ENCODE data around the gene IQSEC1.

Gene IQSEC1

DNA sequence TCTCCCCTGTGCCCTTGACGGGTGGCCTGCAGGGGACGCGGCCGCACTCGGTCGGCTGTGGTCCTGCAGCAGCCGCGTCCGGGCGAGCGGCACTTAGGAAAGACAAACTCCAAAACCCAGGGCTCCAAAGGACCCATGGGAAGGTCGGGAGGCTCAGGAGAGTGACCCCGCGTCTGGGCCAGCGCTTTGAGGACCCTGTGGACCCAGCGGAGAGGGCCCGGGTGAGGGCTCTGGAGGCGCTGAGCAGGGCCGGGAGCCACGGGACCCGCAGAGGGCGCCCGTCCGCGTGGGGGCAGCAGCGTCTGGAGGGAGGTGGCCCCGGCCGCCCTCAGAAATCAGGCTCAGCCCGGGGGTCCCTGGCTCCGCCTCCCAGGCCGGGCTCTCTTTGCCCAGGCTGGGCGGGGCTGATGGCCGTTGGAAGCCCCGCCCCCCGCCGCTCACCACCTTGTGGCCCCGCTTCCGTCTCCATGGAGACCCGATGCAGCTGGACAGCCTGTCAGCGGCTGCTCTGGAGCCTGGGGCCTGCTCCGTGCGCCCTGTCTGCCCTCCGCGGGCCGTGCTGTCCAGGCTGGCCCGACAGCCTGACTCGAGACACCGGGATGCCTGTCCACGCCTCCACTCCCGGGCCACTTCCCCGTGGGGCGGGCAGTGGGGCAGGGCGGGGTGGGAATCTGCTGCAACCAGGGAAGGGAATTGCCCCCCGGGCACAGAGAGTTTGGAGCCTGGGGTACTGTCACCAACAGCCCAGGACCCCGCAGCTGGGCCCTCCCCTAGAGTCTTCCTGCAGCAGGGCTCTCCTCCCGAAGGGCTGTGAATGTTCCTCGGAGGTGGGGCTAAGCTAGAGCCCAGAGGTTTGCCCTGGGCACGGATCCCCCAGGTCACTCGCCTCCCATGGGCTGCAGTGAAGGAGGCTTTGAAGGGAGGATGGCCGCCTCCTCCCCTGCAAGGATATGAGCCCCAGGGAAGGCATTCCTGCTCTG, 197.1 kb downstream of the IQSEC1 start:
- peak; percentile 11 for TF ChIP-seq CTCF (IDR thresholded peaks at IDR 0.05; ENCODE audit: insufficient read depth, low read depth, low read length, missing control alignments)
- peak; percentile 24 for DNase-seq (ENCODE audit: low read depth)
- H3K4me3 ChIP-seq (ENCODE audit: low read depth, low read length) = no peak overlapping the region

DNA sequence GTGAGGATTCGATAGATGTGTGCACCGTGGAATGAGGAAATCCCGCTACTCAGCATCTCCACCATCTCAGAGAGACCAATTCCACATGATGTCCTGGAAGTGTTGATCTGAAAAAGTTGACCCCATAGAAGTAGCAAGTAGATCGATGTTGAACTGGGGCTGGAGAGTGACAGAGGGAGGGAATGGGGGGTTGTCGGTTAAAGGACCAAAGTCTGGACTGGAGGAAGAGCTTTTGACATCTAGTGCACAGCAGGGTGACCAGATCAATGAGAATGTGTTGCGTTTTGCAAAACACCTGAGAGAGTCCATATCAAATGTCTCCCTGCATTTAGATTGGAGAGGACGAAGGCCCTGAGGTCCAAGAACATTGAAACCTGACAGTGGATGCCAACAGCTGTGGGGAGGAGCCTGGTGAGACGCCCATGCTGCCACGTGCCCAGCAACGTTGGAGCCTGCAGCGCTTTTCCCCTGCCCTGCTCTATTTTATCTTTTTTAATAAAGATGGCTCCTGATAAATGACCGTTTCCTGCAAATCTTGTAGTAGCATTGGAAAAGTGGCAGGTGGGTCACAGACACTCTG, 201.7 kb downstream of the IQSEC1 start:
- TF ChIP-seq CTCF (IDR thresholded peaks at IDR 0.05; ENCODE audit: insufficient read depth, low read depth, low read length, missing control alignments) = no peak
- no peak overlapping the region for H3K4me3 ChIP-seq (ENCODE audit: low read depth, low read length)
- no peak for DNase-seq (ENCODE audit: low read depth)

- H3K4me3 ChIP-seq (ENCODE audit: low read depth, low read length) = no peak overlapping the region
- no peak for TF ChIP-seq CTCF (IDR thresholded peaks at IDR 0.05; ENCODE audit: insufficient read depth, low read depth, low read length, missing control alignments)
- no peak for DNase-seq (ENCODE audit: low read depth)
Measured at GRCh38 chr3:12870942-12871341, 202.3 kb downstream of the IQSEC1 start.

DNA sequence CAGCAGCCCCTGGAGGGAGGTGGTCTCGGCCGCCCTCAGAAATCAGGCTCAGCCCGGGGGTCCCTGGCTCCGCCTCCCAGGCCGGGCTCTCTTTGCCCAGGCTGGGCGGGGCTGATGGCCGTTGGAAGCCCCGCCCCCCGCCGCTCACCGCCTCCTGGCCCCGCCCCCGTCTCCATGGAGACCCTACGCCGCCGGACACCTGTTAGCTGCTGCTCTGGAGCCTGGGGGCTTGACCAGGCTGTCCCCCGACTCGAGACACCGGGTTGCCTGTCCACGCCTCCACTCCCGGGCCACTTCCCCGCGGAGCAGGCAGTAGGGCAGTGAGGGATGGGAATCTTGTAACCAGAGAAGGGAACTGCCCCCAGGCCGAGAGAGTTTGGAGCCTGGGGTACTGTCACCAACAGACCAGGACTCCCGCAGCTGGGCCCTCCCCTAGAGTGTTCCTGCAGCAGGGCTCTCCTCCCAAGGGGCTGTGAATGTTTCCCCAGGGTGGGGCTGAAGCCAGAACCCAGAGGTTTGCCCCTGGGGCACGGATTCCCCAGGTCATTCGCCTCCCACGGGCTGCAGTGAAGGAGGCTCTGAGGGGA, 204.1 kb downstream of the IQSEC1 start:
- TF ChIP-seq CTCF (IDR thresholded peaks at IDR 0.05; ENCODE audit: insufficient read depth, low read depth, low read length, missing control alignments) = no peak
- DNase-seq (ENCODE audit: low read depth) = peak; percentile 42
- no peak overlapping the region; the same call in 1 of the 2 replicates for H3K4me3 ChIP-seq (ENCODE audit: low read depth, low read length)

GRCh38 chr3:12868039-12869034, 204.9 kb downstream of the IQSEC1 start:
- TF ChIP-seq CTCF (IDR thresholded peaks at IDR 0.05; ENCODE audit: insufficient read depth, low read depth, low read length, missing control alignments) = peak; percentile 96
- peak overlapping the region; percentile 36 for H3K4me3 ChIP-seq (ENCODE audit: low read depth, low read length)
- DNase-seq (ENCODE audit: low read depth) = peak; percentile 74

GRCh38 chr3:12866836-12867235, 206.4 kb downstream of the IQSEC1 start:
- no peak for DNase-seq (ENCODE audit: low read depth)
- no peak for TF ChIP-seq CTCF (IDR thresholded peaks at IDR 0.05; ENCODE audit: insufficient read depth, low read depth, low read length, missing control alignments)

More at GRCh38 chr3:12866836-12867235, 206.4 kb downstream of the IQSEC1 start:
- H3K4me3 ChIP-seq (ENCODE audit: low read depth, low read length) = no peak overlapping the region

All from GM12865 (cell line).